K562 (cell line): ENCODE data around the gene GNG7. TPM values are rescaled to one million over a fixed set of nuclear protein-coding genes. Genes with fewer than 3 reads are reported as not detected.

Experiments used
- ATAC-seq: fragments of 200-7000 bp; cut with Tn5 transposase; 3 replicates; pipeline ENCODE4 v1.9.1; 2020; ENCODE audit warnings: moderate library complexity
- BruUV-seq: library from RNA; stranded (reverse); fragments of 400-500 nt; replicated peaks from 2 replicates; lab custom pipeline; 2021; lab: Mats Ljungman, UMichigan
- CTCF ChIA-PET: fragments of 300-600 bp; formaldehyde crosslinking; extraction: SDS; loops from one replicate; lab custom pipeline; 2021; ENCODE audit warnings: low intra/inter-chr PET ratio; lab: Yijun Ruan, JAX
- POLR2A ChIA-PET: fragments of 300-600, 350-650 bp; sonication (Branson Sonifier 250); formaldehyde crosslinking; extraction: SDS; loops from one replicate; lab custom pipeline; 2021; ENCODE audit warnings: antibody characterized with exemption, inconsistent platforms; lab: Yijun Ruan, JAX
- DNase-seq, 4 experiments: peaks; one replicate each; pipeline versions ENCODE4 v3.0.0 to v3.0.0-alpha.2; 2011 to 2018; ENCODE audit warnings: low spot score in 3 of 4, mixed read lengths in 3 of 4; ENCODE audit errors: extremely low read depth in 1 of 4
- FAIRE-seq: peaks from 2 replicates; lab custom pipeline; 2011; peaks lifted over from hg19 to GRCh38; lab: Jason Lieb, UNC
- H2AFZ ChIP-seq: 2 replicates; pipeline ENCODE4 v1.6.0; 2011; ENCODE audit warnings: low read depth, low read length, control low read depth, inconsistent platforms
- H3K27ac ChIP-seq: fragments of 200-600 bp; 3 replicates; pipeline ENCODE4 v1.8.0; 2011; ENCODE audit warnings: low read depth, mild to moderate bottlenecking, control low read depth, inconsistent platforms, low read length, moderate library complexity, mixed read lengths; ENCODE audit errors: extremely low read depth
- H3K27me3 ChIP-seq, 2 experiments: fragments of 300-600 bp in 1 of 2; 2 replicates in 1 of 2; 3 replicates in 1 of 2; pipeline versions ENCODE4 v1.6.0 to v1.8.0; 2011; ENCODE audit warnings: inconsistent platforms in 2 of 2, low read length in 2 of 2, mild to moderate bottlenecking in 1 of 2, mixed read lengths in 1 of 2, moderate library complexity in 1 of 2; ENCODE audit not compliant: control insufficient read depth in 2 of 2, insufficient read depth in 2 of 2
- H3K36me3 ChIP-seq: fragments of 300-600 bp; 3 replicates; pipeline ENCODE4 v1.8.0; 2011; ENCODE audit warnings: mild to moderate bottlenecking, low read length, inconsistent platforms; ENCODE audit not compliant: control insufficient read depth, insufficient read depth
- H3K4me1 ChIP-seq, 2 experiments: fragments of 200-600 bp in 1 of 2; replicated peaks in 1 of 2; 2 replicates in 1 of 2; 3 replicates in 1 of 2; pipeline versions ENCODE4 v1.5.1 to v1.8.0; 2011; ENCODE audit warnings: inconsistent platforms in 2 of 2, low read length in 2 of 2, mild to moderate bottlenecking in 1 of 2, mixed read lengths in 1 of 2, moderate library complexity in 1 of 2; ENCODE audit not compliant: control insufficient read depth in 2 of 2, insufficient read depth in 2 of 2
- H3K4me2 ChIP-seq: 2 replicates; pipeline ENCODE4 v1.6.1; 2011; ENCODE audit warnings: low read length, control low read depth, inconsistent platforms, mixed read lengths; ENCODE audit not compliant: insufficient read depth
- H3K4me3 ChIP-seq: fragments of 200-600 bp; sonication (generic), shearing (Covaris generic); 2 replicates; pipeline ENCODE4 v1.5.1; 2016; ENCODE audit warnings: control low read depth, inconsistent platforms
- H3K79me2 ChIP-seq: fragments of 200-600 bp; 3 replicates; pipeline ENCODE4 v1.8.0; 2011; ENCODE audit warnings: low read length, inconsistent platforms; ENCODE audit not compliant: control insufficient read depth, insufficient read depth
- H3K9ac ChIP-seq, 2 experiments: 2 replicates each; pipeline versions ENCODE4 v1.6.0 to v1.6.1; 2011; ENCODE audit warnings: low read depth in 2 of 2, low read length in 2 of 2, control low read depth in 1 of 2, inconsistent platforms in 1 of 2, mild to moderate bottlenecking in 1 of 2, mixed read lengths in 1 of 2; ENCODE audit not compliant: insufficient read depth in 1 of 2
- H3K9me1 ChIP-seq: one replicate; pipeline ENCODE4 v1.6.0; 2011; ENCODE audit warnings: inconsistent platforms, mild to moderate bottlenecking, low read length, moderate library complexity; ENCODE audit not compliant: control insufficient read depth, insufficient read depth
- H3K9me3 ChIP-seq: replicated peaks from 2 replicates; pipeline ENCODE4 v1.5.1; 2011; ENCODE audit warnings: low read depth, low read length, inconsistent platforms; ENCODE audit not compliant: control insufficient read depth, insufficient read depth
- H4K20me1 ChIP-seq: replicated peaks from 2 replicates; pipeline ENCODE4 v1.6.1; 2011; ENCODE audit warnings: low read length, inconsistent platforms, mixed read lengths; ENCODE audit not compliant: control insufficient read depth, insufficient read depth
- CTBP1 ChIP-seq: fragments of 450-650 bp; IDR thresholded peaks from 2 replicates; pipeline ENCODE4 v1.6.1; 2016; ENCODE audit warnings: borderline replicate concordance
- DIDO1 ChIP-seq: fragments of 450-650 bp; IDR thresholded peaks from 2 replicates; pipeline ENCODE4 v1.6.1; 2016; ENCODE audit warnings: low read depth, missing biosample characterization, missing genetic modification characterization
- HNRNPLL ChIP-seq: fragments of 200-400 bp; formaldehyde crosslinking; IDR thresholded peaks from 2 replicates; pipeline ENCODE4 v1.6.1; 2017; ENCODE audit warnings: low read length, low read depth, mild to moderate bottlenecking; ENCODE audit not compliant: poor library complexity, severe bottlenecking
- ID3 ChIP-seq, 2 experiments: fragments of 250-450 bp in 1 of 2; fragments of 450-650 bp in 1 of 2; sonication (Bioruptor Pico) in 1 of 2; IDR thresholded peaks; 2 replicates each; pipeline versions ENCODE4 v1.6.1 to v1.8.0; 2016 to 2021; ENCODE audit warnings: mild to moderate bottlenecking in 2 of 2, moderate library complexity in 2 of 2, missing compliant biosample characterization in 1 of 2, missing genetic modification characterization in 1 of 2
- MAFG ChIP-seq: fragments of 450-650 bp; conservative IDR thresholded peaks from 2 replicates; pipeline ENCODE4 v1.6.1; 2016; ENCODE audit warnings: missing genetic modification characterization, missing compliant biosample characterization
- MITF ChIP-seq: IDR thresholded peaks from 2 replicates; pipeline ENCODE4 v1.6.1; 2014; ENCODE audit warnings: antibody characterized with exemption
- MYC ChIP-seq, 2 experiments: fragments of 250-450 bp in 1 of 2; sonication (Bioruptor Pico) in 1 of 2; IDR thresholded peaks; 2 replicates each; pipeline versions ENCODE4 v1.5.1 to v1.6.1; 2012 to 2021; ENCODE audit warnings: low read depth in 2 of 2, borderline replicate concordance in 1 of 2, improper control_type of control experiment in 1 of 2, low read length in 1 of 2, mild to moderate bottlenecking in 1 of 2, moderate library complexity in 1 of 2
- NR0B1 ChIP-seq: fragments of 450-650 bp; IDR thresholded peaks from one replicate; pipeline ENCODE4 v1.6.1; 2018; ENCODE audit warnings: mild to moderate bottlenecking, moderate library complexity; ENCODE audit not compliant: partially characterized antibody
- POU5F1 ChIP-seq: fragments of 150-350 bp; IDR thresholded peaks from 2 replicates; pipeline ENCODE4 v1.6.1; 2014; ENCODE audit warnings: borderline replicate concordance, low read length, low read depth, mild to moderate bottlenecking; ENCODE audit not compliant: partially characterized antibody
- ZNF274 ChIP-seq: IDR thresholded peaks from 2 replicates; pipeline ENCODE4 v1.6.1; 2011; ENCODE audit warnings: low read depth, mild to moderate bottlenecking, low read length, moderate library complexity, borderline replicate concordance
- ZNF395 ChIP-seq: fragments of 200-800 bp; sonication (Bioruptor generic); IDR thresholded peaks from 2 replicates; pipeline ENCODE4 v1.6.1; 2017; ENCODE audit warnings: missing genetic modification characterization, missing compliant biosample characterization
- ZNF444 ChIP-seq: fragments of 250-450 bp; sonication (Bioruptor Pico); IDR thresholded peaks from 2 replicates; pipeline ENCODE4 v1.4.0; 2020; ENCODE audit warnings: mild to moderate bottlenecking, moderate library complexity
- WGBS: fragments of 100-300 bp; shearing (Covaris generic); methylation state at CpG from one replicate; pipeline ENCODE4 v1.1.6; 2016; ENCODE audit warnings: low coverage, mixed read lengths; ENCODE audit not compliant: insufficient coverage; ENCODE audit errors: missing lambda C conversion rate; 5-methylcytosine and 5-hydroxymethylcytosine counted together
- in situ Hi-C: fragments of 300-500 bp; cut with MboI; formaldehyde crosslinking; loops from 4 replicates; pipeline ENCODE4 v1.15.0; 2018; ENCODE audit warnings: inconsistent platforms, mixed read lengths
- intact Hi-C: fragments of 100-400 bp; cut with micrococcal nuclease; formaldehyde crosslinking; loops from 2 replicates; pipeline ENCODE4 v1.14.2; 2022
- polyA plus RNA-seq, 8 experiments: library from polyadenylated mRNA; depleted of rRNA in 4 of 8; stranded (reverse) in 5 of 8; unstranded in 3 of 8; fragments of >200 nt; fragmentation: Nextera tagmentation in 2 of 8; fragmentation: Illumina TruSeq in 1 of 8; extraction: Ambion mirVana in 2 of 8; extraction: Trizol in 1 of 8; gene quantifications; 2 replicates each; pipeline versions ENCODE4 v1.2.1 to v1.2.3, GENCODE V29; 2011 to 2014; ENCODE audit warnings: inconsistent platforms in 1 of 8, missing spikeins in 1 of 8
- total RNA-seq, 7 experiments: library from RNA; depleted of rRNA in 6 of 7; stranded (reverse); fragments of >200 nt in 6 of 7; fragmentation: Illumina TruSeq in 2 of 7; extraction: Trizol in 2 of 7; gene quantifications; 2 replicates each; pipeline versions ENCODE4 v1.2.1 to v1.2.3, GENCODE V29; 2011 to 2021; ENCODE audit warnings: low replicate concordance in 1 of 7

GNG7 gene
- total and polyA plus RNA-seq, 9 of the 15 experiments (the other 6 are each of a cell fraction or from before 2014, with no cell fraction given): 0.01 to 0.20 (median 0.06) TPM; not detected in 1

- no peak overlapping the region for H3K27ac ChIP-seq
- H4K20me1 ChIP-seq: 0 out of 2 replicates have a peak, but pooled peaks cover 4% of the 10 kb centered on the region
- FAIRE-seq: no peak
- in situ Hi-C loops (loop anchor here (5.0 kb wide), 1 partner anchor 139 kb away; no protein-coding TSS in a partner anchor), intact Hi-C loops (loop anchor here (1.0 to 10.0 kb wide), 4 partner anchors 137 to 457 kb away; partner anchors contain the start of gene AP3D1)
- H3K27me3 ChIP-seq: peaks cover 18 to 48% of the 10 kb centered on the region in 2 experiments; a peak in 4 of 5 replicates
- H3K9me3 ChIP-seq: peaks cover 2% of the 10 kb centered on the region; the same call in 1 of the 2 replicates
- no peaks in the 10 kb centered on the region for H3K79me2 ChIP-seq
- no peak overlapping the region for H3K4me2 ChIP-seq
- no peak overlapping the region for H3K4me3 ChIP-seq
- H3K9ac ChIP-seq: no peak overlapping the region
- DNase-seq: no peak
- no peak for ATAC-seq
- whole genome bisulfite sequencing: 28% methylated on average over 33 of the region's 34 CpGs
- ChIA-PET CTCF (interaction anchor here (0.5 to 1.9 kb wide), 9 partner anchors 24 to 375 kb away, joined by 3 to 30 read pairs (median 3); partner anchors contain the start of genes PLEKHJ1 and SF3A2), POLR2A (interaction anchor here (0.6 to 1.8 kb wide), 5 partner anchors 9 to 753 kb away, joined by 3 to 11 read pairs (median 5); partner anchors contain the start of gene GADD45B)
- no peaks in the 10 kb centered on the region for H3K36me3 ChIP-seq
- no TSS peak for BruUV-seq
- no peak overlapping the region for H2AFZ ChIP-seq
- H3K9me1 ChIP-seq: no peaks in the 10 kb centered on the region
- peaks cover 0 to 25% of the 10 kb centered on the region in 2 experiments; a peak in 2 of 5 replicates for H3K4me1 ChIP-seq
- TF ChIP-seq ZNF395 (no peak), NR0B1 (no peak), MYC (IDR thresholded peaks at IDR 0.05; ENCODE audit: low read depth, low read length) (no peak), MYC (CRISPR knock-in tag; IDR thresholded peaks at IDR 0.05; ENCODE audit: borderline replicate concordance, low read depth) (no peak), DIDO1 (tag) (no peak), HNRNPLL (peak; percentile 7), ZNF274 (no peak), CTBP1 (0 out of 2 replicates have a peak, but pooled peaks have one; percentile 2), MAFG (no peak), ID3 (CRISPR knock-in tag; IDR thresholded peaks at IDR 0.05) (no peak), ID3 (tag; IDR thresholded peaks at IDR 0.05) (no peak), POU5F1 (no peak), ZNF444 (CRISPR knock-in tag) (no peak), MITF (no peak)
- TF ChIP-seq, all 486 proteins: peak for 2
Measured at GRCh38 chr19:2611483-2612464, 90.7 kb downstream of the GNG7 start.
